Measurements from ENCODE around the gene FASN. TPM values are rescaled to one million over a fixed set of nuclear protein-coding genes. Genes with fewer than 3 reads are reported as not detected.

FASN gene
- total RNA-seq, 4 donors from 2014 or later, result 141 to 424 (median 233) TPM

GRCh38 chr17:82120148-82120547 is 22.1 kb upstream of the FASN start:
- 69 to 72% methylated on average over 12 of the region's 12 CpGs for WGBS, 2 donors
- no peak overlapping the region for H3K4me3 ChIP-seq (ENCODE audit: low read depth, poor library complexity, severe bottlenecking)
- DNase-seq (ENCODE audit: low spot score in 2 of 2), result no peak
- intact Hi-C loops (cut with DNase I; ENCODE audit: low total_unique reads), result no loop called here
- no peak for TF ChIP-seq POLR2A (IDR thresholded peaks at IDR 0.05)
- TF ChIP-seq, protein P1, sequence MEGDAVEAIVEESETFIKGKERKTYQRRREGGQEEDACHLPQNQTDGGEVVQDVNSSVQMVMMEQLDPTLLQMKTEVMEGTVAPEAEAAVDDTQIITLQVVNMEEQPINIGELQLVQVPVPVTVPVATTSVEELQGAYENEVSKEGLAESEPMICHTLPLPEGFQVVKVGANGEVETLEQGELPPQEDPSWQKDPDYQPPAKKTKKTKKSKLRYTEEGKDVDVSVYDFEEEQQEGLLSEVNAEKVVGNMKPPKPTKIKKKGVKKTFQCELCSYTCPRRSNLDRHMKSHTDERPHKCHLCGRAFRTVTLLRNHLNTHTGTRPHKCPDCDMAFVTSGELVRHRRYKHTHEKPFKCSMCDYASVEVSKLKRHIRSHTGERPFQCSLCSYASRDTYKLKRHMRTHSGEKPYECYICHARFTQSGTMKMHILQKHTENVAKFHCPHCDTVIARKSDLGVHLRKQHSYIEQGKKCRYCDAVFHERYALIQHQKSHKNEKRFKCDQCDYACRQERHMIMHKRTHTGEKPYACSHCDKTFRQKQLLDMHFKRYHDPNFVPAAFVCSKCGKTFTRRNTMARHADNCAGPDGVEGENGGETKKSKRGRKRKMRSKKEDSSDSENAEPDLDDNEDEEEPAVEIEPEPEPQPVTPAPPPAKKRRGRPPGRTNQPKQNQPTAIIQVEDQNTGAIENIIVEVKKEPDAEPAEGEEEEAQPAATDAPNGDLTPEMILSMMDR (IDR thresholded peaks at IDR 0.05), result no peak

GRCh38 chr17:82118815-82119380 is 20.9 kb upstream of the FASN start:
- intact Hi-C loops (cut with DNase I; ENCODE audit: low total_unique reads), result no loop called here
- no peak for TF ChIP-seq POLR2A (IDR thresholded peaks at IDR 0.05)
- TF ChIP-seq, protein P1 (IDR thresholded peaks at IDR 0.05), result no peak
- no peak for DNase-seq (ENCODE audit: low spot score in 2 of 2)
- WGBS, 2 donors, result 74 to 78% methylated on average over 12 of the region's 12 CpGs
- no peak overlapping the region for H3K4me3 ChIP-seq (ENCODE audit: low read depth, poor library complexity, severe bottlenecking)

DNA sequence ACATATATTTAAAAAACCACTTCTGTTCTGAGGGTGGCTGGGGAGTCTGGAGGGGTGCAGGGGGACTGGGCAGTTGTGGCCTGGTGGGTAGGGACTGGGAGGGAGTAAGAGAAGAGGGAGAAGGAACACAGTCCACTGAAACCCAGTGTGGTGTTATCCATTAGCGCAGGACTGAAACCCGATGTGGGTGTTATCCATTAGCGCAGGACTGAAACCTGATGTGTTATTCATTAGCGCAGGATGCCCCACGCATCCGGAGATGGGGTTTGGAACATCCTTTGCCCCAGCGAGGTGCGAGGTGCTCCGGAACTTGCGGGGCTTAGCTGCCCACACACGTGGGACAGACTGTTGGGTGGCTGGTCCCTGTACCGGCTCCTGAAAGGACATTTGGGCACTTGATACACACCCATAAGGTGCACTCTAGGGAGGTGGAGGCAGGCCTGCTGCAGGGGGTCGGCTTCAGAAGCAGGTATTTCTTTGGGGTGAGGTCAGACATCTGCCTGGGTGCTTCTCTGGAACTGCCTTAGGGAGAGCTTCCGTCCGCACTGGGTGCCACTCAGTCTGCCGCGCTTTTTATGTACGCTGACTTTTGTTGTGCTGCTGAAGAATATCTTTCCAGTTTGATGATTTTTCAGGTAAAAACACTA is 20.3 kb upstream of the FASN start:
- TF ChIP-seq POLR2A (IDR thresholded peaks at IDR 0.05), result no peak
- TF ChIP-seq, protein P1 (IDR thresholded peaks at IDR 0.05), result no peak
- intact Hi-C loops (cut with DNase I; ENCODE audit: low total_unique reads), result no loop called here
- no peak overlapping the region for H3K4me3 ChIP-seq (ENCODE audit: low read depth, poor library complexity, severe bottlenecking)
- WGBS, 2 donors, result 82 to 85% methylated on average over 18 of the region's 18 CpGs
- no peak for DNase-seq (ENCODE audit: low spot score in 2 of 2)

- no peak overlapping the region for H3K4me3 ChIP-seq (ENCODE audit: low read depth, poor library complexity, severe bottlenecking)
- TF ChIP-seq POLR2A (IDR thresholded peaks at IDR 0.05), result no peak
- TF ChIP-seq, protein P1 (IDR thresholded peaks at IDR 0.05), result no peak
- intact Hi-C loops (cut with DNase I; ENCODE audit: low total_unique reads), result no loop called here
- DNase-seq (ENCODE audit: low spot score in 2 of 2), result no peak
- 87 to 91% methylated on average over 22 of the region's 22 CpGs for WGBS, 2 donors
Measured at GRCh38 chr17:82117139-82118090, 19.4 kb upstream of the FASN start.

GRCh38 chr17:82116246-82116645 is 18.2 kb upstream of the FASN start:
- 81 to 89% methylated on average over 6 of the region's 6 CpGs for WGBS, 2 donors
- DNase-seq (ENCODE audit: low spot score in 2 of 2), result no peak
- TF ChIP-seq, protein P1 (IDR thresholded peaks at IDR 0.05), result no peak
- no peak for TF ChIP-seq POLR2A (IDR thresholded peaks at IDR 0.05)
- no peak overlapping the region for H3K4me3 ChIP-seq (ENCODE audit: low read depth, poor library complexity, severe bottlenecking)
- intact Hi-C loops (cut with DNase I; ENCODE audit: low total_unique reads), result no loop called here
